Keratinocyte (primary cell): ENCODE data around the gene TEX29. TPM values are rescaled to one million over a fixed set of nuclear protein-coding genes. Genes with fewer than 3 reads are reported as not detected.

Experiments used
- DNase-seq: peaks from one replicate; pipeline ENCODE4 v3.0.0-alpha.2; 2011; ENCODE audit warnings: low read depth, missing footprints, low spot score
- FAIRE-seq: peaks from 2 replicates; lab custom pipeline; 2011; peaks lifted over from hg19 to GRCh38; lab: Jason Lieb, UNC
- H2AFZ ChIP-seq: 2 replicates; pipeline ENCODE4 v1.6.0; 2012; ENCODE audit warnings: low read length, control low read depth, inconsistent platforms; ENCODE audit not compliant: control insufficient read depth
- H3K27ac ChIP-seq: 2 replicates; pipeline ENCODE4 v1.5.1; 2011; ENCODE audit warnings: low read length; ENCODE audit not compliant: control insufficient read depth, insufficient read depth
- H3K27me3 ChIP-seq: 3 replicates; pipeline ENCODE4 v1.6.0; 2011; ENCODE audit warnings: low read length; ENCODE audit not compliant: control insufficient read depth, insufficient read depth; ENCODE audit errors: extremely low read depth
- H3K36me3 ChIP-seq, 2 experiments: 2 replicates in 1 of 2; 3 replicates in 1 of 2; pipeline ENCODE4 v1.5.1; 2011; ENCODE audit warnings: low read length in 2 of 2, mild to moderate bottlenecking in 1 of 2; ENCODE audit not compliant: control insufficient read depth in 2 of 2, insufficient read depth in 2 of 2; ENCODE audit errors: extremely low read depth in 1 of 2
- H3K4me1 ChIP-seq: 3 replicates; pipeline ENCODE4 v1.5.1; 2011; ENCODE audit warnings: low read length; ENCODE audit not compliant: control insufficient read depth, insufficient read depth; ENCODE audit errors: extremely low read depth
- H3K4me2 ChIP-seq: 3 replicates; pipeline ENCODE4 v1.6.0; 2011; ENCODE audit warnings: low read depth, low read length; ENCODE audit not compliant: control insufficient read depth, insufficient read depth; ENCODE audit errors: extremely low read depth
- H3K4me3 ChIP-seq, 3 experiments: fragments of 200-600 bp in 1 of 3; sonication (generic) in 1 of 3; 2 replicates in 2 of 3; 3 replicates in 1 of 3; pipeline ENCODE4 v1.5.1; 2011 to 2016; ENCODE audit warnings: low read length in 3 of 3, mild to moderate bottlenecking in 3 of 3, control low read depth in 2 of 3, inconsistent platforms in 1 of 3, low read depth in 1 of 3, mixed read lengths in 1 of 3, mixed run types in 1 of 3, moderate library complexity in 1 of 3; ENCODE audit not compliant: control insufficient read depth in 2 of 3, insufficient read depth in 2 of 3; ENCODE audit errors: extremely low read depth in 1 of 3
- H3K79me2 ChIP-seq: 2 replicates; pipeline ENCODE4 v1.6.0; 2012; ENCODE audit warnings: low read length; ENCODE audit not compliant: control insufficient read depth, insufficient read depth
- H3K9ac ChIP-seq: 3 replicates; pipeline ENCODE4 v1.6.0; 2011; ENCODE audit warnings: low read length; ENCODE audit not compliant: control insufficient read depth, insufficient read depth; ENCODE audit errors: extremely low read depth
- H3K9me1 ChIP-seq: 3 replicates; pipeline ENCODE4 v1.6.0; 2011; ENCODE audit warnings: low read length; ENCODE audit not compliant: control insufficient read depth, insufficient read depth; ENCODE audit errors: extremely low read depth
- H3K9me3 ChIP-seq: 2 replicates; pipeline ENCODE4 v1.5.1; 2012; ENCODE audit warnings: low read depth, low read length; ENCODE audit not compliant: control insufficient read depth
- H4K20me1 ChIP-seq: 3 replicates; pipeline ENCODE4 v1.6.0; 2011; ENCODE audit warnings: low read length; ENCODE audit not compliant: control insufficient read depth, insufficient read depth; ENCODE audit errors: extremely low read depth
- EZH2 ChIP-seq: IDR thresholded peaks from one replicate; pipeline ENCODE4 v1.6.1; 2012; ENCODE audit warnings: inconsistent platforms, mild to moderate bottlenecking, low read length, moderate library complexity
- dilution Hi-C: fragments of 300-500 bp; cut with MboI; formaldehyde crosslinking; loops from one replicate; pipeline ENCODE4 v1.7.0; 2020; ENCODE audit warnings: low sequenced_read_pairs; ENCODE audit not compliant: extremely low pct_ligation_motif_present
- polyA plus RNA-seq, 5 experiments: library from polyadenylated mRNA; depleted of rRNA in 3 of 5; stranded (reverse) in 3 of 5; stranded (forward) in 1 of 5; unstranded in 1 of 5; fragments of >200 nt; gene quantifications; 1 replicate in 1 of 5; 2 replicates in 3 of 5; 3 replicates in 1 of 5; pipeline versions ENCODE4 v1.2.1 to v1.2.3, GENCODE V29; 2011 to 2012; ENCODE audit warnings: missing spikeins in 2 of 5, low read depth in 1 of 5, low replicate concordance in 1 of 5
- TF ChIP-seq, protein P1 (sequence below), 3 experiments: IDR thresholded peaks in 1 of 3; conservative IDR thresholded peaks in 1 of 3; optimal IDR thresholded peaks in 1 of 3; 2 replicates in 2 of 3; 3 replicates in 1 of 3; pipeline versions ENCODE3 to v1.5.1; 2011; ENCODE audit warnings: low read length in 3 of 3, mild to moderate bottlenecking in 3 of 3, moderate library complexity in 2 of 3, control low read depth in 1 of 3, inconsistent platforms in 1 of 3; ENCODE audit not compliant: insufficient read depth in 2 of 3; ENCODE audit errors: extremely low read depth in 1 of 3

The TEX29 gene
- polyA plus RNA-seq, 1 donor (not counting 4 experiments of a cell fraction or from before 2014, with no cell fraction given), result 0.18 TPM

- Histone ChIP-seq H3K9me1 (no peaks in the 10 kb centered on the region), H3K27ac (no peak overlapping the region), H3K4me2 (no peak overlapping the region), H3K9me3 (no peaks in the 10 kb centered on the region), H3K9ac (no peak overlapping the region), H3K79me2 (no peaks in the 10 kb centered on the region), H4K20me1 (no peaks in the 10 kb centered on the region), H3K4me1 (no peaks in the 10 kb centered on the region), H3K4me3 (no peak overlapping the region), H3K27me3 (no peaks in the 10 kb centered on the region), H3K36me3 (no peaks in the 10 kb centered on the region), H2AFZ (no peak overlapping the region)
- TF ChIP-seq, protein P1, sequence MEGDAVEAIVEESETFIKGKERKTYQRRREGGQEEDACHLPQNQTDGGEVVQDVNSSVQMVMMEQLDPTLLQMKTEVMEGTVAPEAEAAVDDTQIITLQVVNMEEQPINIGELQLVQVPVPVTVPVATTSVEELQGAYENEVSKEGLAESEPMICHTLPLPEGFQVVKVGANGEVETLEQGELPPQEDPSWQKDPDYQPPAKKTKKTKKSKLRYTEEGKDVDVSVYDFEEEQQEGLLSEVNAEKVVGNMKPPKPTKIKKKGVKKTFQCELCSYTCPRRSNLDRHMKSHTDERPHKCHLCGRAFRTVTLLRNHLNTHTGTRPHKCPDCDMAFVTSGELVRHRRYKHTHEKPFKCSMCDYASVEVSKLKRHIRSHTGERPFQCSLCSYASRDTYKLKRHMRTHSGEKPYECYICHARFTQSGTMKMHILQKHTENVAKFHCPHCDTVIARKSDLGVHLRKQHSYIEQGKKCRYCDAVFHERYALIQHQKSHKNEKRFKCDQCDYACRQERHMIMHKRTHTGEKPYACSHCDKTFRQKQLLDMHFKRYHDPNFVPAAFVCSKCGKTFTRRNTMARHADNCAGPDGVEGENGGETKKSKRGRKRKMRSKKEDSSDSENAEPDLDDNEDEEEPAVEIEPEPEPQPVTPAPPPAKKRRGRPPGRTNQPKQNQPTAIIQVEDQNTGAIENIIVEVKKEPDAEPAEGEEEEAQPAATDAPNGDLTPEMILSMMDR (optimal IDR thresholded peaks at IDR 0.05 in 1 of 3, IDR thresholded peaks at IDR 0.05 in 1 of 3, conservative IDR thresholded peaks at IDR 0.05 in 1 of 3; ENCODE audit: extremely low read depth in 1 of 3, insufficient read depth in 2 of 3, low read length in 3 of 3), result no peak
- TF ChIP-seq EZH2, result no peak
- dilution Hi-C loops, result no loop called here
- no peak for FAIRE-seq
- DNase-seq, result no peak
Measured at GRCh38 chr13:111370570-111371535, 50.4 kb downstream of the TEX29 start.

- Histone ChIP-seq H3K9me1 (no peaks in the 10 kb centered on the region), H3K9me3 (no peaks in the 10 kb centered on the region), H3K27me3 (no peaks in the 10 kb centered on the region), H3K4me2 (no peak overlapping the region), H3K79me2 (no peaks in the 10 kb centered on the region), H3K36me3 (no peaks in the 10 kb centered on the region), H3K9ac (no peak overlapping the region), H3K27ac (no peak overlapping the region), H4K20me1 (no peaks in the 10 kb centered on the region), H3K4me3 (no peak overlapping the region), H2AFZ (no peak overlapping the region), H3K4me1 (no peaks in the 10 kb centered on the region)
- no peak for DNase-seq
- TF ChIP-seq EZH2, result no peak
- TF ChIP-seq, protein P1 (optimal IDR thresholded peaks at IDR 0.05 in 1 of 3, IDR thresholded peaks at IDR 0.05 in 1 of 3, conservative IDR thresholded peaks at IDR 0.05 in 1 of 3; ENCODE audit: extremely low read depth in 1 of 3, insufficient read depth in 2 of 3, low read length in 3 of 3), result no peak
- dilution Hi-C loops, result no loop called here
- FAIRE-seq, result no peak
Measured at GRCh38 chr13:111371720-111372119, 51.3 kb downstream of the TEX29 start.
